ENCODE measurements around the gene RPLP1.

The RPLP1 gene

GRCh38 chr15:69469467-69470201 lies 17.0 kb downstream of the RPLP1 start:
- Histone ChIP-seq H3K27me3 (peaks cover 0 to 6% (median 0%) of the 10 kb centered on the region in 11 experiments; a peak in 3 of 22 replicates), H3K4me3 (no peak overlapping the region), H3K27ac (no peak overlapping the region), H3K4me1 (peaks cover 8 to 16% (median 11%) of the 10 kb centered on the region in 10 experiments; a peak in 18 of 20 replicates), H3K4me2 (no peak overlapping the region), H3K36me3 (no peaks in the 10 kb centered on the region), H3K9me3 (replicated peaks in 1 of 11) (no peaks in the 10 kb centered on the region), H3K9ac (no peak overlapping the region), H4K20me1 (peaks cover 0 to 4% (median 0%) of the 10 kb centered on the region in 11 experiments; a peak in 1 of 22 replicates)
- no peak for TF ChIP-seq Cebpa-rat (IDR thresholded peaks at IDR 0.05)

GRCh38 chr15:69472046-69472445 lies 19.4 kb downstream of the RPLP1 start:
- peaks cover 8 to 22% (median 12%) of the 10 kb centered on the region in 10 experiments; a peak in 18 of 20 replicates for H3K4me1 ChIP-seq
- no peak overlapping the region for H3K27ac ChIP-seq
- no peaks in the 10 kb centered on the region for H3K9me3 ChIP-seq (replicated peaks in 1 of 11)
- no peak overlapping the region for H3K4me2 ChIP-seq
- H3K4me3 ChIP-seq = no peak overlapping the region
- H3K36me3 ChIP-seq = no peaks in the 10 kb centered on the region
- no peak for TF ChIP-seq Cebpa-rat (IDR thresholded peaks at IDR 0.05)
- peaks cover 0 to 4% (median 0%) of the 10 kb centered on the region in 11 experiments; a peak in 1 of 22 replicates for H4K20me1 ChIP-seq
- peaks cover 0 to 6% (median 0%) of the 10 kb centered on the region in 11 experiments; a peak in 3 of 22 replicates for H3K27me3 ChIP-seq
- H3K9ac ChIP-seq = no peak overlapping the region

GRCh38 chr15:69472562-69472961 lies 19.9 kb downstream of the RPLP1 start:
- no peak for TF ChIP-seq Cebpa-rat (IDR thresholded peaks at IDR 0.05)
- H3K27ac ChIP-seq = no peak overlapping the region
- no peak overlapping the region for H3K4me3 ChIP-seq
- H3K27me3 ChIP-seq = peaks cover 0 to 4% (median 0%) of the 10 kb centered on the region in 11 experiments; a peak in 3 of 22 replicates
- H3K4me1 ChIP-seq = peaks cover 8 to 22% (median 12%) of the 10 kb centered on the region in 10 experiments; a peak in 18 of 20 replicates
- peaks cover 0 to 4% (median 0%) of the 10 kb centered on the region in 11 experiments; a peak in 1 of 22 replicates for H4K20me1 ChIP-seq
- H3K4me2 ChIP-seq = no peak overlapping the region
- H3K9ac ChIP-seq = no peak overlapping the region
- no peaks in the 10 kb centered on the region for H3K36me3 ChIP-seq
- no peaks in the 10 kb centered on the region for H3K9me3 ChIP-seq (replicated peaks in 1 of 11)

- H4K20me1 ChIP-seq = peaks cover 0 to 4% (median 0%) of the 10 kb centered on the region in 11 experiments; a peak in 1 of 22 replicates
- H3K4me3 ChIP-seq = no peak overlapping the region
- H3K9me3 ChIP-seq (replicated peaks in 1 of 11) = peaks cover 0 to 2% (median 1%) of the 10 kb centered on the region in 11 experiments; a peak in 13 of 22 replicates
- H3K27me3 ChIP-seq = peaks cover 0 to 5% (median 0%) of the 10 kb centered on the region in 11 experiments; a peak in 1 of 22 replicates
- H3K27ac ChIP-seq = no peak overlapping the region
- peak overlapping the region in 1 of 11 experiments; percentile 30; a peak in 1 of 22 replicates for H3K9ac ChIP-seq
- H3K4me1 ChIP-seq = peaks cover 0 to 14% (median 2%) of the 10 kb centered on the region in 10 experiments; a peak in 8 of 20 replicates
- H3K36me3 ChIP-seq = no peaks in the 10 kb centered on the region
- TF ChIP-seq Cebpa-rat (IDR thresholded peaks at IDR 0.05) = no peak
- H3K4me2 ChIP-seq = peak overlapping the region in 3 of 11 experiments; percentile 30 to 46 (median 38); a peak in 5 of 22 replicates
Measured at GRCh38 chr15:69474291-69474690, 21.7 kb downstream of the RPLP1 start.

GRCh38 chr15:69474846-69475455 lies 22.3 kb downstream of the RPLP1 start:
- peaks cover 0 to 5% (median 0%) of the 10 kb centered on the region in 11 experiments; a peak in 1 of 22 replicates for H3K27me3 ChIP-seq
- H3K4me3 ChIP-seq = no peak overlapping the region
- no peak overlapping the region for H3K27ac ChIP-seq
- H3K36me3 ChIP-seq = no peaks in the 10 kb centered on the region
- peaks cover 5 to 9% (median 8%) of the 10 kb centered on the region in 11 experiments; a peak in 21 of 22 replicates for H3K9me3 ChIP-seq (replicated peaks in 1 of 11)
- TF ChIP-seq Cebpa-rat (IDR thresholded peaks at IDR 0.05) = no peak
- peaks cover 0 to 14% (median 2%) of the 10 kb centered on the region in 10 experiments; a peak in 8 of 20 replicates for H3K4me1 ChIP-seq
- H4K20me1 ChIP-seq = peaks cover 0 to 4% (median 0%) of the 10 kb centered on the region in 11 experiments; a peak in 1 of 22 replicates
- no peak overlapping the region for H3K9ac ChIP-seq
- H3K4me2 ChIP-seq = peak overlapping the region in 2 of 11 experiments; percentile 38 to 46; a peak in 3 of 22 replicates

GRCh38 chr15:69475769-69476358 lies 23.2 kb downstream of the RPLP1 start:
- Histone ChIP-seq H3K4me2 (no peak overlapping the region), H3K4me3 (no peak overlapping the region), H3K9ac (no peak overlapping the region), H3K9me3 (replicated peaks in 1 of 11) (peaks cover 10 to 15% (median 13%) of the 10 kb centered on the region in 11 experiments; a peak in 21 of 22 replicates), H3K27me3 (peaks cover 0 to 5% (median 0%) of the 10 kb centered on the region in 11 experiments; a peak in 1 of 22 replicates), H3K27ac (no peak overlapping the region), H3K36me3 (no peaks in the 10 kb centered on the region), H3K4me1 (peaks cover 0 to 14% (median 2%) of the 10 kb centered on the region in 10 experiments; a peak in 8 of 20 replicates), H4K20me1 (peaks cover 0 to 4% (median 0%) of the 10 kb centered on the region in 11 experiments; a peak in 1 of 22 replicates)
- TF ChIP-seq Cebpa-rat (IDR thresholded peaks at IDR 0.05) = no peak

- Histone ChIP-seq H3K4me1 (peaks cover 0 to 14% (median 2%) of the 10 kb centered on the region in 10 experiments; a peak in 8 of 20 replicates), H3K9ac (no peak overlapping the region), H3K4me3 (no peak overlapping the region), H3K36me3 (no peaks in the 10 kb centered on the region), H3K27me3 (peaks cover 0 to 5% (median 0%) of the 10 kb centered on the region in 11 experiments; a peak in 1 of 22 replicates), H3K27ac (no peak overlapping the region), H3K4me2 (no peak overlapping the region), H4K20me1 (peaks cover 0 to 3% (median 0%) of the 10 kb centered on the region in 11 experiments; a peak in 1 of 22 replicates), H3K9me3 (replicated peaks in 1 of 11) (peaks cover 10 to 15% (median 13%) of the 10 kb centered on the region in 11 experiments; a peak in 21 of 22 replicates)
- no peak for TF ChIP-seq Cebpa-rat (IDR thresholded peaks at IDR 0.05)
Measured at GRCh38 chr15:69476704-69477473, 24.3 kb downstream of the RPLP1 start.
